Neural cell (in vitro differentiated cells): ENCODE data around the gene OCIAD1. TPM values are rescaled to one million over a fixed set of nuclear protein-coding genes. Genes with fewer than 3 reads are reported as not detected.

ENCODE experiments used
- H2AFZ ChIP-seq: fragments of 200-600, 300-800 bp; sonication (generic), shearing (Covaris generic); 2 replicates; pipeline ENCODE4 v1.6.0; 2014; ENCODE audit warnings: low read depth, mild to moderate bottlenecking, antibody characterized with exemption, low read length, moderate library complexity
- H3F3A ChIP-seq: fragments of 200-600 bp; shearing (Covaris generic); 2 replicates; pipeline ENCODE4 v1.6.1; 2016; ENCODE audit warnings: mild to moderate bottlenecking, moderate library complexity, mixed read lengths, antibody characterized with exemption, low read length; ENCODE audit not compliant: insufficient read depth, poor library complexity, severe bottlenecking
- H3K27ac ChIP-seq: fragments of 200-600, 300-800 bp; sonication (generic), shearing (Covaris generic); 2 replicates; pipeline ENCODE4 v1.5.1; 2014; ENCODE audit warnings: mild to moderate bottlenecking, low read length, moderate library complexity
- H3K27me3 ChIP-seq: fragments of 300-800, 200-600 bp; sonication (generic), shearing (Covaris generic); 2 replicates; pipeline ENCODE4 v1.6.0; 2014; ENCODE audit warnings: mild to moderate bottlenecking, low read depth, low read length, moderate library complexity; ENCODE audit not compliant: insufficient read depth
- H3K36me3 ChIP-seq: fragments of 300-800, 200-600 bp; sonication (generic), shearing (Covaris generic); 2 replicates; pipeline ENCODE4 v1.5.1; 2014; ENCODE audit warnings: mild to moderate bottlenecking, antibody characterized with exemption, low read length, moderate library complexity; ENCODE audit not compliant: insufficient read depth
- H3K4me2 ChIP-seq: fragments of 300-800, 200-600 bp; sonication (generic), shearing (Covaris generic); 2 replicates; pipeline ENCODE4 v1.6.0; 2014; ENCODE audit warnings: mild to moderate bottlenecking, low read length
- H3K4me3 ChIP-seq: fragments of 300-800, 200-600 bp; sonication (generic), shearing (Covaris generic); 2 replicates; pipeline ENCODE4 v1.5.1; 2014; ENCODE audit warnings: mild to moderate bottlenecking, low read length, moderate library complexity
- H3K79me2 ChIP-seq: fragments of 200-600 bp; shearing (Covaris generic); replicated peaks from 2 replicates; pipeline ENCODE4 v1.6.0; 2014; ENCODE audit warnings: mild to moderate bottlenecking, low read length, moderate library complexity; ENCODE audit not compliant: insufficient read depth
- H3K9ac ChIP-seq: fragments of 300-800, 200-600 bp; sonication (generic), shearing (Covaris generic); 2 replicates; pipeline ENCODE4 v1.6.1; 2016; ENCODE audit warnings: mild to moderate bottlenecking, low read length, mixed read lengths
- H3K9me2 ChIP-seq: fragments of 200-600 bp; shearing (Covaris generic); 2 replicates; pipeline ENCODE4 v1.6.1; 2016; ENCODE audit warnings: mild to moderate bottlenecking, low read length, mixed read lengths; ENCODE audit not compliant: insufficient read depth
- H3K9me3 ChIP-seq: fragments of 200-600, 300-800 bp; sonication (generic), shearing (Covaris generic); 2 replicates; pipeline ENCODE4 v1.6.1; 2016; ENCODE audit warnings: mild to moderate bottlenecking, mixed run types, low read length, moderate library complexity, mixed read lengths
- H4K20me1 ChIP-seq: fragments of 200-600 bp; shearing (Covaris generic); 2 replicates; pipeline ENCODE4 v1.6.1; 2016; ENCODE audit warnings: mild to moderate bottlenecking, mixed run types; ENCODE audit not compliant: insufficient read depth
- EP300 ChIP-seq: fragments of 450-650 bp; conservative IDR thresholded peaks from 2 replicates; pipeline ENCODE4 v1.6.1; 2014; ENCODE audit warnings: antibody characterized with exemption, mild to moderate bottlenecking, moderate library complexity; ENCODE audit not compliant: poor library complexity, severe bottlenecking
- EZH2 ChIP-seq: fragments of 200-600, 300-800 bp; shearing (Covaris generic), sonication (generic); IDR thresholded peaks from 2 replicates; pipeline ENCODE4 v1.6.1; 2014; ENCODE audit warnings: antibody characterized with exemption, low read length, borderline replicate concordance, mild to moderate bottlenecking; ENCODE audit not compliant: insufficient read depth, poor library complexity, severe bottlenecking
- MXI1 ChIP-seq: fragments of 450-650 bp; conservative IDR thresholded peaks from 2 replicates; pipeline ENCODE4 v1.6.1; 2014; ENCODE audit warnings: antibody characterized with exemption, mild to moderate bottlenecking; ENCODE audit not compliant: poor library complexity, severe bottlenecking
- POLR2AphosphoS5 ChIP-seq: IDR thresholded peaks from 2 replicates; pipeline ENCODE4 v1.6.1; 2012
- RAD21 ChIP-seq: fragments of 450-650 bp; conservative IDR thresholded peaks from 2 replicates; pipeline ENCODE4 v1.6.1; 2014; ENCODE audit warnings: antibody characterized with exemption, mild to moderate bottlenecking, moderate library complexity
- SMC3 ChIP-seq: fragments of 450-650 bp; conservative IDR thresholded peaks from 2 replicates; pipeline ENCODE4 v1.6.1; 2014; ENCODE audit warnings: antibody characterized with exemption, mild to moderate bottlenecking, moderate library complexity; ENCODE audit not compliant: poor library complexity
- TAF1 ChIP-seq: IDR thresholded peaks from 2 replicates; pipeline ENCODE4 v1.6.1; 2012; ENCODE audit warnings: low read depth
- polyA plus RNA-seq: library from polyadenylated mRNA; depleted of rRNA; stranded (reverse); fragments of >200 nt; gene quantifications from 2 replicates; pipeline ENCODE4 v1.2.3, GENCODE V29; 2014
- TF ChIP-seq, protein P1 (sequence below): IDR thresholded peaks from 2 replicates; pipeline ENCODE4 v1.6.1; 2012; ENCODE audit warnings: borderline replicate concordance
- TF ChIP-seq, protein P2 (sequence below): fragments of 450-650 bp; IDR thresholded peaks from 2 replicates; pipeline ENCODE4 v1.5.1; 2014; ENCODE audit warnings: antibody characterized with exemption, mild to moderate bottlenecking, moderate library complexity; ENCODE audit not compliant: poor library complexity, severe bottlenecking

The OCIAD1 gene
- polyA plus RNA-seq, 1 donor from 2014 or later: 449 TPM

DNA sequence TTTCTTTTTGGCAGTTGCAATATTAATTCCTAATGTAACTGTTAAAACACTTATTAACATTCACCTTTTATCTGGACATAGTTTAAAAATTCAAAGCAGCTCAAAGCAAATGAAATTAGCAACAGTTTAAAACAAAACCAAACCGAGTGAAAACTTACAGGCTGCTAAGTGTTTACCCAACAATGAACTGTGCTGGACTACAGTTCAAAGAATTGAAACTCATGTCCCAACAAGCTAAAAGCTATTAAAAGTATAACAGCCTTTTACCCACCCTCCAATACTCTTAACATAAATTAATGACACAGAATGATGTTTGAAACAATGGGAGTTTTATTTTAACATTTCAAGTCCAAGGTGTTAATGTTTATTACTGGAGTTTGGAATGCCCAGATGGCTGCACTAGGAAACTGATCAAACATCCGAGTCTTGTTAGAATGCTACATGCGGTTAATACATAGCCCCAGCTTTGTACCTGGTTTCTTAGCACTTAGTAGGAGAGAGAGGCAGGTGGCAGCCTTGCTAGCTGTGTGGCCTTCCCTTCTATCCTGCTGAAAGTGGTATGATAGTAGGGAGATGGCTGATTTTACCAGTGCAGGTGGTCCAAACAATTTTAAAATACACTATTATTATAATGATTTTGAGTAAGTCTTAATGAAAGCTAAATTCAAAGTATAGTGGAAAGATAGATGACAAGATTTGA, 29.7 kb upstream of the OCIAD1 start:
- Histone ChIP-seq H3F3A (no peaks in the 10 kb centered on the region), H3K4me2 (no peak overlapping the region), H2AFZ (no peak overlapping the region), H3K9ac (no peak overlapping the region), H4K20me1 (no peaks in the 10 kb centered on the region), H3K4me3 (no peak overlapping the region), H3K27ac (no peak overlapping the region), H3K9me3 (no peaks in the 10 kb centered on the region), H3K79me2 (no peaks in the 10 kb centered on the region), H3K9me2 (no peaks in the 10 kb centered on the region), H3K27me3 (no peaks in the 10 kb centered on the region), H3K36me3 (no peaks in the 10 kb centered on the region)
- no peak for TF ChIP-seq EP300
- no peak for TF ChIP-seq SMC3
- TF ChIP-seq RAD21: no peak
- no peak for TF ChIP-seq TAF1
- no peak for TF ChIP-seq MXI1
- TF ChIP-seq, protein P1, sequence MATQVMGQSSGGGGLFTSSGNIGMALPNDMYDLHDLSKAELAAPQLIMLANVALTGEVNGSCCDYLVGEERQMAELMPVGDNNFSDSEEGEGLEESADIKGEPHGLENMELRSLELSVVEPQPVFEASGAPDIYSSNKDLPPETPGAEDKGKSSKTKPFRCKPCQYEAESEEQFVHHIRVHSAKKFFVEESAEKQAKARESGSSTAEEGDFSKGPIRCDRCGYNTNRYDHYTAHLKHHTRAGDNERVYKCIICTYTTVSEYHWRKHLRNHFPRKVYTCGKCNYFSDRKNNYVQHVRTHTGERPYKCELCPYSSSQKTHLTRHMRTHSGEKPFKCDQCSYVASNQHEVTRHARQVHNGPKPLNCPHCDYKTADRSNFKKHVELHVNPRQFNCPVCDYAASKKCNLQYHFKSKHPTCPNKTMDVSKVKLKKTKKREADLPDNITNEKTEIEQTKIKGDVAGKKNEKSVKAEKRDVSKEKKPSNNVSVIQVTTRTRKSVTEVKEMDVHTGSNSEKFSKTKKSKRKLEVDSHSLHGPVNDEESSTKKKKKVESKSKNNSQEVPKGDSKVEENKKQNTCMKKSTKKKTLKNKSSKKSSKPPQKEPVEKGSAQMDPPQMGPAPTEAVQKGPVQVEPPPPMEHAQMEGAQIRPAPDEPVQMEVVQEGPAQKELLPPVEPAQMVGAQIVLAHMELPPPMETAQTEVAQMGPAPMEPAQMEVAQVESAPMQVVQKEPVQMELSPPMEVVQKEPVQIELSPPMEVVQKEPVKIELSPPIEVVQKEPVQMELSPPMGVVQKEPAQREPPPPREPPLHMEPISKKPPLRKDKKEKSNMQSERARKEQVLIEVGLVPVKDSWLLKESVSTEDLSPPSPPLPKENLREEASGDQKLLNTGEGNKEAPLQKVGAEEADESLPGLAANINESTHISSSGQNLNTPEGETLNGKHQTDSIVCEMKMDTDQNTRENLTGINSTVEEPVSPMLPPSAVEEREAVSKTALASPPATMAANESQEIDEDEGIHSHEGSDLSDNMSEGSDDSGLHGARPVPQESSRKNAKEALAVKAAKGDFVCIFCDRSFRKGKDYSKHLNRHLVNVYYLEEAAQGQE: no peak
- TF ChIP-seq, protein P2, sequence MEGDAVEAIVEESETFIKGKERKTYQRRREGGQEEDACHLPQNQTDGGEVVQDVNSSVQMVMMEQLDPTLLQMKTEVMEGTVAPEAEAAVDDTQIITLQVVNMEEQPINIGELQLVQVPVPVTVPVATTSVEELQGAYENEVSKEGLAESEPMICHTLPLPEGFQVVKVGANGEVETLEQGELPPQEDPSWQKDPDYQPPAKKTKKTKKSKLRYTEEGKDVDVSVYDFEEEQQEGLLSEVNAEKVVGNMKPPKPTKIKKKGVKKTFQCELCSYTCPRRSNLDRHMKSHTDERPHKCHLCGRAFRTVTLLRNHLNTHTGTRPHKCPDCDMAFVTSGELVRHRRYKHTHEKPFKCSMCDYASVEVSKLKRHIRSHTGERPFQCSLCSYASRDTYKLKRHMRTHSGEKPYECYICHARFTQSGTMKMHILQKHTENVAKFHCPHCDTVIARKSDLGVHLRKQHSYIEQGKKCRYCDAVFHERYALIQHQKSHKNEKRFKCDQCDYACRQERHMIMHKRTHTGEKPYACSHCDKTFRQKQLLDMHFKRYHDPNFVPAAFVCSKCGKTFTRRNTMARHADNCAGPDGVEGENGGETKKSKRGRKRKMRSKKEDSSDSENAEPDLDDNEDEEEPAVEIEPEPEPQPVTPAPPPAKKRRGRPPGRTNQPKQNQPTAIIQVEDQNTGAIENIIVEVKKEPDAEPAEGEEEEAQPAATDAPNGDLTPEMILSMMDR: no peak
- TF ChIP-seq POLR2AphosphoS5: no peak

DNA sequence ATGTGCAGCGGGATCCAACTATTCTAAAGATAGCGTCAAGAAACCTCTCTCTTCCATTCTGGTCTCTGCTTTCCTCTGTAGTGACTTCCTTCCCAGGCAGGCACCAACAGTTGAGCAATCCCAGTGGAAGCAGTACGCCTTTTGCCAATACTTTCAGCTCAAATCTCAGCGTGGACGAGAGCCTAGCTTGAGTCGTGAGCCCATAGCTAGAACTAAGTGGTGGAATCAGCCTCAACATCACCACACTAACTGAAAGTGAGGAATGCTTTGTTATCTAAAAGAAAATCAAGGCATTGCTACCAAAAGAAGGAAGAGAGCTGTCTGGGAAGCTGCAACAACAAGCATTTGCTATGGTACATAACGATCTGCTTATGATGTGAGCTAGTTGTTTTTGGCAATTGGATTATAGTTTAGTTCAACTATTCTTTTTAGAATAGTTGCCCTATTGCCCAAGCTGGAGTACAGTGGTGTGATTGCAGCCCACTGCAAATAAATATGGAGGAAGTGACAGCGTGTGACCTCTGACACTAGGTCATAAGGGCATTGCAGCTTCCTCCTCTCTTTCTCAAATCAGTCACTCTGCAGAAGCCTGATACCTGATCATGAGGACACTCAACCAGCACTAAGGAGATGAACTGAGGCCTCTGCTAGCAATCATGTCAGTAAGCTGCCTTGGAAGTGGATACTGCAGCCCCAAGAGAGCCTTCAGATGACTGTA, 26.1 kb upstream of the OCIAD1 start:
- Histone ChIP-seq H3K9me2 (no peaks in the 10 kb centered on the region), H2AFZ (no peak overlapping the region), H4K20me1 (no peaks in the 10 kb centered on the region), H3K79me2 (no peaks in the 10 kb centered on the region), H3K4me2 (no peak overlapping the region), H3K27me3 (no peaks in the 10 kb centered on the region), H3K36me3 (no peaks in the 10 kb centered on the region), H3K27ac (no peak overlapping the region), H3K9ac (no peak overlapping the region), H3K9me3 (no peaks in the 10 kb centered on the region), H3K4me3 (no peak overlapping the region), H3F3A (no peaks in the 10 kb centered on the region)
- TF ChIP-seq EP300 (no peak), EZH2 (no peak), TAF1 (no peak), RAD21 (no peak), MXI1 (no peak), SMC3 (no peak), POLR2AphosphoS5 (no peak)
- TF ChIP-seq, protein P1: no peak
- TF ChIP-seq, protein P2: no peak
